Peyer's patch (tissue), 4 donors: ENCODE results near the gene ACBD6.
"Not testable (repeated sequence)": the region's sequence is repeated elsewhere in the genome, so short reads cannot be mapped to it uniquely, and the experiment has no call there.

Source experiments
- CTCF ChIP-seq, 6 experiments: fragments of 450-650 bp in 4 of 6; fragments of 200-600 bp in 2 of 6; sonication (generic) in 1 of 6; IDR thresholded peaks; one replicate each; pipeline ENCODE4 v1.5.1; 2017 to 2019; ENCODE audit warnings: antibody characterized with exemption in 6 of 6, mild to moderate bottlenecking in 3 of 6, moderate library complexity in 1 of 6
- POLR2A ChIP-seq, 2 donors: fragments of 450-650 bp; IDR thresholded peaks; one replicate each; pipeline ENCODE4 v1.5.1; 2017; ENCODE audit warnings: antibody characterized with exemption in 2 of 2, mild to moderate bottlenecking in 2 of 2, moderate library complexity in 2 of 2

- TF ChIP-seq CTCF, POLR2A (IDR thresholded peaks at IDR 0.05): not testable (repeated sequence)
Measured at GRCh38 chr1:180461682-180462081, 40.7 kb downstream of the ACBD6 start.
